Tongue (tissue), 2 donors: ENCODE data around the gene GTF2A1L. TPM values are rescaled to one million over a fixed set of nuclear protein-coding genes. Genes with fewer than 3 reads are reported as not detected.
"Not testable (repeated sequence)": the region's sequence is repeated elsewhere in the genome, so short reads cannot be mapped to it uniquely, and the experiment has no call there.

ENCODE experiments used
- DNase-seq: peaks from one replicate; pipeline ENCODE4 v3.0.0-alpha.2; 2015
- total RNA-seq: library from RNA; depleted of rRNA; stranded (reverse); fragments of >200 nt; gene quantifications from one replicate; pipeline ENCODE4 v1.2.3, GENCODE V29; 2014

Gene GTF2A1L
- total RNA-seq, 1 donor from 2014 or later, result 5.0 TPM

GRCh38 chr2:48607307-48608014, 10.2 kb upstream of the GTF2A1L start:
- DNase-seq, result no peak

DNA sequence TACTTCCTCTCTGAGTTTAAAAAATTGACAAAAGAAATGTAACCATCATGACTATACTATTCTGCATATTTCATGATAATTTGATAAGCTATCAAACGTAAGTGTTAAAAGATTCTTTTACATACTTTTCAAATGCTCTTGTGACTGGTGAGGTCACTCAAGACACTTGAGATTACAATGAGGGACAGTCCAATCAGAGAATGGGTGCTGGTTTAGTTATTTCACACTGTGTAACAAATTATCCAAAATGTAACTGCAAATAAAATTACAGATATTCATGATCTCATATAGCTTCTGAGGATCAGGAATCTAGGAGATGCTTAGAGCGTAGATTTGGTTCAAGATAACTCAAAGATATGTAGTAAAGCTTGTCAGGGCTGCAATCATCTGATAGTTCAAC, 4.4 kb upstream of the GTF2A1L start:
- DNase-seq, result no peak

DNA sequence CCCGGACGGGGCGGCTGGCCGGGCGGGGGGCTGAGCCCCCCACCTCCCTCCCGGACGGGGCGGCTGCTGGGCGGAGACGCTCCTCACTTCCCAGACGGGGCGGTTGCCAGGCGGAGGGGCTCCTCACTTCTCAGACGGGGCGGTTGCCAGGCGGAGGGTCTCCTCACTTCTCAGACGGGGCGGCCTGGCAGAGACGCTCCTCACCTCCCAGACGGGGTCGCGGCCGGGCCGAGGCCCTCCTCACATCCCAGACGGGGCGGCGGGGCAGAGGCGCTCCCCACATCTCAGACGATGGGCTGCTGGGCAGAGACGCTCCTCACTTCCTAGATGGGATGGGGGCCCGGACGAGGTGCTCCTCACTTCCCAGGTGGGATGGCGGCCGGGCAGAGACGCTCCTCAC, 3.1 kb upstream of the GTF2A1L start:
- DNase-seq, result not testable (repeated sequence)

GRCh38 chr2:48619526-48619925, 1.9 kb downstream of the GTF2A1L start:
- no peak for DNase-seq

DNA sequence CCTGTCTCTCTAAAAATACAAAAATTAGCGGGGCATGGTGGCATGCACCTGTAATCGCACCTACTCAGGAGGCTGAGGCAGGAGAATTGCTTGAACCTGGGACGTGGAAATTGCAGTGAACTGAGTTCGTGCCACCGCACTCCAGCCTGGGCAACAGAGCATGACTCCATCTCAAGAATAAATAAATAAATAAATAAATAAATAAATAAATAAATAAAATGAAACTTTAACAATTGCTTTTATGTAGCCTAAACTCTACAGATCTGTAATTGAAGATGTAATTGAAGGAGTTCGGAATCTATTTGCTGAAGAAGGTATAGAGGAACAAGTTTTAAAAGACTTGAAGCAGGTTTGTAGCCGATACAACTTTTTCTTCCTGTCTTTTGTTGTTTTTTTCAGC, 2.9 kb downstream of the GTF2A1L start:
- no peak for DNase-seq

DNA sequence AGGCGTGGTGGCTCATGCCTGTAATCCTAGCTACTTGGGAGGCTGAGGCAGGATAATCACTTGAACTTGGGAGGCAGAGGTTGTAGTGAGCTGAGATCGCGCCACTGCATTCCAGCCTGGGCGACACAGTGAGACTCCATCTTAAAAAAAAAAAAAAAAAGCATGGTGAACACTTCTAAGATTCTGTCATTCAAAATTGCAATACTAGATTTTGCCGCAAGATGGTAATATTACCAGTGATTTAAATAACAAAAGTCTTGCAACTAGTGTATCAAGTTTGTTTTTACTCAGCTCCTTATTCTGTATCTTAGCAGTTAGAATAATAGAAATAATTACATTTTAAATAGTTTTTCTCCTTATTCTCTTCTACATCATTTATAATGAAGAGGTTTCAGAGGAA, 5.0 kb downstream of the GTF2A1L start:
- not testable (repeated sequence) for DNase-seq

- peak; percentile 19 for DNase-seq
These were observed 7.0 kb downstream of the GTF2A1L start for GRCh38 chr2:48624696-48625095.

- no peak for DNase-seq
These were observed 8.4 kb downstream of the GTF2A1L start for GRCh38 chr2:48626047-48626446.

DNA sequence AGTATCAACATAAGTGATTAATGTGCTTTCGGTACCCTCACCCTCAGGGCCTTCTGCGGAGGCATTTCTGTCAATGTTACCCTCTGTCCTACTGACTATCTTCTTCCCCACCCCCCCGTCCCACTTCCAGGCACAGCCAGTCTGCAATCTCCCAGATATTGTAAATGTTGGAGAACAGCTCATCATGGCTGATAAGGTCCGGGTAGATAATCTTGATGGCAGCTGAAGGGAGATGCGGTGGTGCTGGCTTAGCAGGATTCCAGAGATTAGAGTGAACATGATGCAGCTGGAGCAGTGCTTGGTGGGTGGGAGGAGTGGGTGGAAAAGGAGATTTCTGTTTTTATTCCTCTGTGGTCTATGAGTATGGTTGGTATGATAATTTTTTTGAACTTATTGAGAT, 15.5 kb downstream of the GTF2A1L start:
- no peak for DNase-seq

- no peak for DNase-seq
These were observed 18.1 kb downstream of the GTF2A1L start for GRCh38 chr2:48635786-48636185.

DNA sequence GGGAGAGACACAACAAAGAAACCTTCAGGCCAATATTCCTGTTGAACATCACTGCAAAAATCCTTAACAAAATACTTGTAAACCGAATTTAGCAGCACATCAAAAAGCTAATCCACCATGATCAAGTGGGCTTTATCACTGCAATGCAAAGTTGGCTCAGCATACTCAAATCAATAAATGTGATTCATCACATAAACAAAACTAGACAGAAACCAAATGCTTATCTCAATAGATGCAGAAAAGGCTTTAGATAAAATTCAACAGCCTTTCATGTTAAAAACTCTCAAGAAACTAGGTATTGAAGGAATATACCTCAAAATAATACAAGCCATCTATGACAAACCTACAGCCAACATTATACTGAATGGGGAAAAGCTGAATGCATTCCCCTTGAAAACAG, 20.6 kb downstream of the GTF2A1L start:
- no peak for DNase-seq

DNA sequence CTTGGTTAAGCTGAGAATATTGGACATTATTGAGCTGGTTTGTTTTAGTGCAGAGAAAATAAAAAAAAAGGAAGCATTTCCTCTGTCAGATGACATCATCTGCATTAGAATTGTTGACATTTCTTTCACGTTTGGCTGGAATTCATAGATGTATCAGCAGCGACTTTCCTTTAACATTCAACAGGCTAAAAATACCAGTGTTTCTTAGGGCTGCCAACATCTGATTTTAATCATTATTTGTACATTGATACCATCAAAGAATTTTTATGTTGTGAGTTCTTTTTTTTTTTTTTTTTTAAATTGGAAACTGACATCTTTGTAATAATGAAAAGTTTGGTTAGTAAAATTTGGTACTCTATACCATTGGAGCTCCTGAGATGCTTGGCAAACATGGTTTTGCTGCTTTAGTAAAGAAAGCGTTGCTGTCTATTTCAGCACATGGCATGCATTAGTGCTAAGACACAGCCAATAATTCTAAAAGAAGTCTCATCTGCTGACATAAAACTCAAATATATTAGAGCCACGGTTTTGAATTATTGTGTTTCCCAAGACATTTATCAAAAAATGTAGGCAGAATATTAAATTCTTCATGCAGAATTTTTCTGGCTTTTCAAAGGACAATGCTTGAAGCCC, 33.6 kb downstream of the GTF2A1L start:
- peak; percentile 58 for DNase-seq

GRCh38 chr2:48668992-48669391, 51.3 kb downstream of the GTF2A1L start:
- no peak for DNase-seq

- DNase-seq, result no peak
These were observed 55.9 kb downstream of the GTF2A1L start for GRCh38 chr2:48673581-48673980.

GRCh38 chr2:48674933-48675332, 57.3 kb downstream of the GTF2A1L start:
- DNase-seq, result no peak

DNA sequence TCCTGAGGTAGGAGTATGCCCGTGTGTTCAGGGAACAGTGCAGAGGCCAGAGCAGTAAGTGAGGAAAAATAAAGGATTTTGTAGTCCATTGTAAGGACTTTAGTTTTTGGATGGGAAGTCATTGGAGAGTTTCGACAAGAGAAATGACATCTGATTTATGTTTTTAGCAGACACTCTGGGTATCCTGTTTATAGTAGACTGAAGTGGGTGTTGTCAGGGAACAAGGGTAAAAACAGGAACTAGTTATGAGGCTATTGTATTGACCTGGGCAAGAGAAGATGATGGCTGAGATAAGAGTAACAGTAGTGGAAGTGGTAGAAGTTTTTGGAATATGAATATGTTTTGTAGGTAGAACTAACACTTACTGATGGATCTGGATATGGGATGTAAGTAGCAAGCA, 59.8 kb downstream of the GTF2A1L start:
- no peak for DNase-seq

- DNase-seq, result no peak
These were observed 67.5 kb downstream of the GTF2A1L start for GRCh38 chr2:48685126-48685525.

- no peak for DNase-seq
These were observed 74.5 kb downstream of the GTF2A1L start for GRCh38 chr2:48691935-48692691.

- DNase-seq, result no peak
These were observed 75.4 kb downstream of the GTF2A1L start for GRCh38 chr2:48693066-48693465.

DNA sequence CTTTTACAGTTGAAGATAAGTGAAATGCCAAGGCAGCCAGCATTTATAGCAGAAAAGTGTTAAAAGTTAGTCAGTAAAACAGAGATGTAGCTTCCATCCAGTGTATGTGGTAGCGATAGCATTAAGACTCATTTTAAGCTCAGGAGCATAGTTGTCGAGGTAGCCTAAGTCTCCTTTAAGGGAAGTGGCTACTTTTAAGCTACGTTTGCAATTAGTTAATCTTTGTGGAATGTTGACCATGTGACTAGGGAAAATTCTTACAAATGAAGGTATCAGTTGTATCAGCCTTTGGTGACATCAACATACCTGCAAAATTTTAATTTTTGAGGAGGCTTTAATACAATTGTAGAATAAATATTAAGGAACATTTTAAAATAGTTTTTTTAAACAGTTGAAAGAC, 76.0 kb downstream of the GTF2A1L start:
- DNase-seq, result no peak

- no peak for DNase-seq
These were observed 76.5 kb downstream of the GTF2A1L start for GRCh38 chr2:48694149-48694548.

GRCh38 chr2:48695991-48696390, 78.3 kb downstream of the GTF2A1L start:
- DNase-seq, result no peak

DNA sequence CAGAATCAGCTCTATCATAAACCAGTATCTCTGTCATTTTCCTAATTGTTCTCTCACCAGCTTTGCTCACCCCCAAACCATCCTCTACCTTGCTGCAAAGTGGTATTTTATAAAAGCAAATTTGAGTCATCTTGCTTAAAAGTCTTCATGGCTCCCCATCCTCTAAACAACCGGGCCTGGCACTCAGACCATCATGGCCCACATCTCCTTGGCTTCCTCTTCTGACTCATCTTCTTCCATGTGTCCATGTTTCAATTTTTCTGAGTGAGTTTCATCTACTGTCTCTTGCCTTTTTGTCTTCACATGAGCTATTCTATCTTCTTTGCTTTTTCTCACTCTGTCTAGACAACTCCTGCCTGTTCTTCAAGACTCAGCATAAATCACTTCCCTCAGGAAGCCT, 79.2 kb downstream of the GTF2A1L start:
- DNase-seq, result no peak
